H1 (cell line): ENCODE results near the gene NLRC3. TPM values are rescaled to one million over a fixed set of nuclear protein-coding genes. Genes with fewer than 3 reads are reported as not detected.

Experiments used
- CTCF ChIA-PET: fragments of 300-600 bp; sonication (Branson Sonifier 250); formaldehyde crosslinking; loops from one replicate; lab custom pipeline; 2021; ENCODE audit not compliant: partially characterized antibody; lab: Charles Lee
- POLR2A ChIA-PET: fragments of 300-600 bp; sonication (Branson Sonifier 250); formaldehyde crosslinking; loops from one replicate; lab custom pipeline; 2021; ENCODE audit warnings: inconsistent platforms; ENCODE audit not compliant: partially characterized antibody; lab: Charles Lee
- DNase-seq, 2 experiments: peaks; one replicate each; pipeline versions ENCODE4 v3.0.0 to v3.0.0-alpha.2; 2010 to 2022; ENCODE audit warnings: low spot score in 2 of 2, low read depth in 1 of 2, mixed read lengths in 1 of 2
- FAIRE-seq: peaks from 2 replicates; lab custom pipeline; 2011; peaks lifted over from hg19 to GRCh38; lab: Jason Lieb, UNC
- H2AFZ ChIP-seq: 2 replicates; pipeline ENCODE4 v1.8.1; 2012; ENCODE audit warnings: low read length, inconsistent platforms
- H2AK5ac ChIP-seq: 2 replicates; pipeline ENCODE4 v1.6.1; 2013; ENCODE audit warnings: low read depth, low read length
- H2BK120ac ChIP-seq: replicated peaks from 2 replicates; pipeline ENCODE3; 2013; ENCODE audit warnings: low read depth, low read length, inconsistent platforms
- H2BK12ac ChIP-seq: 2 replicates; pipeline ENCODE4 v1.6.1; 2013; ENCODE audit warnings: low read depth, low read length
- H2BK15ac ChIP-seq: 2 replicates; pipeline ENCODE4 v1.6.1; 2013; ENCODE audit warnings: low read length
- H2BK20ac ChIP-seq: 2 replicates; pipeline ENCODE4 v1.6.1; 2013; ENCODE audit warnings: low read length
- H2BK5ac ChIP-seq: 2 replicates; pipeline ENCODE4 v1.6.1; 2013; ENCODE audit warnings: low read depth, low read length
- H3K14ac ChIP-seq: 2 replicates; pipeline ENCODE4 v1.6.1; 2013; ENCODE audit warnings: inconsistent platforms; ENCODE audit not compliant: insufficient read length
- H3K18ac ChIP-seq: 2 replicates; pipeline ENCODE4 v1.6.1; 2013; ENCODE audit warnings: low read length; ENCODE audit errors: extremely low read depth
- H3K23ac ChIP-seq: 2 replicates; pipeline ENCODE4 v1.6.1; 2013; ENCODE audit warnings: inconsistent platforms; ENCODE audit not compliant: insufficient read length
- H3K23me2 ChIP-seq: 2 replicates; pipeline ENCODE4 v1.6.1; 2013; ENCODE audit warnings: low read depth, low read length
- H3K27ac ChIP-seq: 2 replicates; pipeline ENCODE4 v1.6.1; 2011; ENCODE audit warnings: low read depth, low read length, inconsistent platforms
- H3K27me3 ChIP-seq, 4 experiments: replicated peaks in 1 of 4; 1 replicate in 1 of 4; 2 replicates in 3 of 4; pipeline versions ENCODE4 v1.6.1 to v1.8.1; 2011 to 2013; ENCODE audit warnings: low read length in 3 of 4, mild to moderate bottlenecking in 3 of 4, inconsistent platforms in 2 of 4, mixed read lengths in 2 of 4, moderate library complexity in 1 of 4; ENCODE audit not compliant: control insufficient read depth in 3 of 4, insufficient read depth in 3 of 4; ENCODE audit errors: extremely low read depth in 1 of 4
- H3K36me3 ChIP-seq, 4 experiments: 2 replicates each; pipeline versions ENCODE4 v1.6.1 to v1.8.1; 2011 to 2013; ENCODE audit warnings: mild to moderate bottlenecking in 4 of 4, low read length in 3 of 4, moderate library complexity in 2 of 4, control low read depth in 1 of 4, inconsistent platforms in 1 of 4; ENCODE audit not compliant: insufficient read depth in 4 of 4, control insufficient read depth in 2 of 4
- H3K4ac ChIP-seq: replicated peaks from 2 replicates; pipeline ENCODE3; 2013; ENCODE audit warnings: low read length, low read depth, mixed read lengths, inconsistent platforms; ENCODE audit not compliant: insufficient read length
- H3K4me1 ChIP-seq, 4 experiments: replicated peaks in 1 of 4; 1 replicate in 1 of 4; 2 replicates in 3 of 4; pipeline versions ENCODE4 v1.6.1 to v1.8.1; 2011 to 2013; ENCODE audit warnings: low read length in 3 of 4, inconsistent platforms in 2 of 4, mixed read lengths in 1 of 4; ENCODE audit not compliant: insufficient read depth in 4 of 4, control insufficient read depth in 3 of 4
- H3K4me2 ChIP-seq, 2 experiments: 2 replicates each; pipeline versions ENCODE4 v1.6.1 to v1.8.1; 2011 to 2013; ENCODE audit warnings: low read depth in 2 of 2, low read length in 2 of 2, control low read depth in 1 of 2, inconsistent platforms in 1 of 2, mild to moderate bottlenecking in 1 of 2; ENCODE audit not compliant: insufficient read depth in 1 of 2
- H3K4me3 ChIP-seq, 4 experiments: fragments of 200-600, 300-600 bp in 1 of 4; sonication (generic), shearing (Covaris generic), sonication (Bioruptor Twin) in 1 of 4; 2 replicates each; pipeline versions ENCODE4 v1.5.1 to v1.8.1; 2011 to 2016; ENCODE audit warnings: low read length in 4 of 4, low read depth in 3 of 4, control low read depth in 2 of 4, inconsistent platforms in 2 of 4, mild to moderate bottlenecking in 2 of 4, mixed read lengths in 1 of 4, moderate library complexity in 1 of 4; ENCODE audit not compliant: insufficient read depth in 2 of 4; ENCODE audit errors: extremely low read depth in 1 of 4
- H3K56ac ChIP-seq: replicated peaks from 2 replicates; pipeline ENCODE3; 2013; ENCODE audit warnings: low read depth, mild to moderate bottlenecking, mixed read lengths, low read length, inconsistent platforms; ENCODE audit not compliant: insufficient read length
- H3K79me1 ChIP-seq: 2 replicates; pipeline ENCODE4 v1.6.1; 2013; ENCODE audit warnings: low read depth, low read length, control low read depth
- H3K79me2 ChIP-seq, 2 experiments: 2 replicates each; pipeline versions ENCODE4 v1.6.1 to v1.8.1; 2012 to 2013; ENCODE audit warnings: low read length in 2 of 2, mild to moderate bottlenecking in 2 of 2, inconsistent platforms in 1 of 2; ENCODE audit not compliant: insufficient read depth in 2 of 2, control insufficient read depth in 1 of 2
- H3K9ac ChIP-seq, 4 experiments: replicated peaks in 1 of 4; 1 replicate in 1 of 4; 2 replicates in 3 of 4; pipeline versions ENCODE4 v1.6.1 to v1.8.1; 2011 to 2013; ENCODE audit warnings: low read depth in 3 of 4, low read length in 3 of 4, control low read depth in 2 of 4, mild to moderate bottlenecking in 2 of 4, moderate library complexity in 2 of 4, inconsistent platforms in 1 of 4; ENCODE audit errors: extremely low read depth in 1 of 4
- H3K9me3 ChIP-seq, 2 experiments: 2 replicates each; pipeline versions ENCODE4 v1.6.1 to v1.8.1; 2012 to 2013; ENCODE audit warnings: mild to moderate bottlenecking in 2 of 2, moderate library complexity in 2 of 2, control low read depth in 1 of 2, inconsistent platforms in 1 of 2, low read depth in 1 of 2, low read length in 1 of 2, mixed read lengths in 1 of 2; ENCODE audit not compliant: insufficient read depth in 2 of 2
- H4K20me1 ChIP-seq, 2 experiments: replicated peaks in 1 of 2; 2 replicates each; pipeline versions ENCODE3 to v1.8.1; 2011 to 2013; ENCODE audit warnings: inconsistent platforms in 2 of 2, low read length in 2 of 2, mild to moderate bottlenecking in 1 of 2; ENCODE audit not compliant: insufficient read depth in 2 of 2, control insufficient read depth in 1 of 2
- H4K5ac ChIP-seq: 2 replicates; pipeline ENCODE4 v1.6.1; 2013; ENCODE audit warnings: low read length, low read depth, mixed read lengths, inconsistent platforms; ENCODE audit not compliant: insufficient read length
- H4K8ac ChIP-seq: 2 replicates; pipeline ENCODE4 v1.8.0; 2013; ENCODE audit warnings: mild to moderate bottlenecking, moderate library complexity, low read length, inconsistent platforms; ENCODE audit not compliant: insufficient read depth; ENCODE audit errors: extremely low read depth
- H4K91ac ChIP-seq: replicated peaks from 2 replicates; pipeline ENCODE3; 2013; ENCODE audit warnings: low read length, mixed read lengths, inconsistent platforms; ENCODE audit not compliant: insufficient read length
- WGBS, 2 experiments: shearing (Covaris generic) in 1 of 2; methylation state at CpG; one replicate each; pipeline versions ENCODE4 v1.1.6 to v1.1.7; 2013 to 2015; ENCODE audit warnings: low lambda C conversion rate in 2 of 2, mixed read lengths in 2 of 2, inconsistent platforms in 1 of 2, low coverage in 1 of 2, missing lambda C conversion rate in 1 of 2; ENCODE audit not compliant: insufficient replicate concordance in 2 of 2, insufficient coverage in 1 of 2, insufficient read length in 1 of 2; ENCODE audit errors: extremely low coverage in 1 of 2, missing lambda C conversion rate in 1 of 2; 5-methylcytosine and 5-hydroxymethylcytosine counted together
- polyA plus RNA-seq, 7 experiments: library from polyadenylated mRNA; depleted of rRNA in 3 of 7; stranded (reverse) in 5 of 7; unstranded in 2 of 7; fragments of >200 nt in 5 of 7; fragments of 200-250 nt in 2 of 7; gene quantifications; 1 replicate in 5 of 7; 2 replicates in 1 of 7; 4 replicates in 1 of 7; pipeline versions ENCODE4 v1.2.1 to v1.2.3, GENCODE V29; 2011 to 2013; ENCODE audit warnings: missing spikeins in 2 of 7, mixed read lengths in 2 of 7
- total RNA-seq: library from RNA; stranded (reverse); fragmentation: NEBNext Ultra II Directional; extraction: Animal tissue kit (Norgen Biotek cat#: 25700); gene quantifications from 2 replicates; pipeline ENCODE4 v1.2.1, GENCODE V29; 2021
- TF ChIP-seq, protein P1 (sequence below): IDR thresholded peaks from 2 replicates; pipeline ENCODE4 v1.6.1; 2012; ENCODE audit warnings: inconsistent platforms

The NLRC3 gene
- total and polyA plus RNA-seq, 2 of the 8 experiments (the other 6 are each of a cell fraction or from before 2014, with no cell fraction given) = 0.18 to 0.20 TPM

DNA sequence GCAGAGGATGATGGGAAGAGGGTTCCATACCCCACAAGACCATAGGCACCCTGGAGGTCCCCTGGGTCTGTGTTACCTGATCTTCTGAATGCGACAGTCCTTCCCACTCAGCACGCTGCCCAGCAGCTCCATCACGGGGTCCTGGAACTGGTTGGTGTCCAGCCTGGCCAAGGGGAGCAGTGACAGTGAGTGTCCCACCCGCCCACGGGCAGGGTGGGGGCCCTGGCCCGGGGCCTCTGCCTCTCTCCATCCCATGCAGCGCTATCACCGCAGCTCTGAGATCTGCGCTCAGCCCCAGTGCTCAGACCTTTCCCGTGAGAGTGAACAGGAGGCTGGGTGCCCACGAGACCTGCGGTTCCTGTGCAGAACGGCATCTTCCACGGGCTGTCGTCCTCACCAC lies 15.6 kb downstream of the NLRC3 start:
- H3K23me2 ChIP-seq = no peaks in the 10 kb centered on the region
- no peaks in the 10 kb centered on the region for H4K20me1 ChIP-seq
- 92% methylated on average over 15 of the region's 15 CpGs; no CpG with 5 or more reads in 1 of the 2 experiments for WGBS, 2 experiments
- no peak overlapping the region for H3K23ac ChIP-seq
- no peak overlapping the region for H3K14ac ChIP-seq
- H3K9me3 ChIP-seq = no peaks in the 10 kb centered on the region
- no peaks in the 10 kb centered on the region; a peak in 1 of 7 replicates for H3K27me3 ChIP-seq
- H2AFZ ChIP-seq = no peak overlapping the region
- H3K4me1 ChIP-seq = no peaks in the 10 kb centered on the region
- no peak overlapping the region for H3K18ac ChIP-seq
- no peak overlapping the region for H4K5ac ChIP-seq
- no peak overlapping the region for H3K4me2 ChIP-seq
- H3K79me1 ChIP-seq = no peaks in the 10 kb centered on the region
- H4K8ac ChIP-seq = no peak overlapping the region; the same call in 1 of the 2 replicates
- no peak overlapping the region for H2BK12ac ChIP-seq
- CTCF ChIA-PET = no interaction called here
- POLR2A ChIA-PET = interaction anchor here (1.5 kb wide), 1 partner anchor 19 kb away, joined by 3 read pairs; no protein-coding TSS in a partner anchor
- H3K27ac ChIP-seq = no peak overlapping the region
- no peak overlapping the region for H3K4me3 ChIP-seq
- no peak overlapping the region for H4K91ac ChIP-seq
- no peak overlapping the region for H2BK5ac ChIP-seq
- no peak overlapping the region for H2BK15ac ChIP-seq
- H2BK120ac ChIP-seq = no peak overlapping the region
- no peaks in the 10 kb centered on the region for H3K36me3 ChIP-seq
- DNase-seq (no peak), FAIRE-seq (no peak)
- no peak overlapping the region for H3K56ac ChIP-seq
- H3K79me2 ChIP-seq = no peaks in the 10 kb centered on the region
- no peak overlapping the region for H2BK20ac ChIP-seq
- no peak overlapping the region for H3K4ac ChIP-seq
- H2AK5ac ChIP-seq = no peak overlapping the region
- no peak overlapping the region for H3K9ac ChIP-seq
- TF ChIP-seq, protein P1, sequence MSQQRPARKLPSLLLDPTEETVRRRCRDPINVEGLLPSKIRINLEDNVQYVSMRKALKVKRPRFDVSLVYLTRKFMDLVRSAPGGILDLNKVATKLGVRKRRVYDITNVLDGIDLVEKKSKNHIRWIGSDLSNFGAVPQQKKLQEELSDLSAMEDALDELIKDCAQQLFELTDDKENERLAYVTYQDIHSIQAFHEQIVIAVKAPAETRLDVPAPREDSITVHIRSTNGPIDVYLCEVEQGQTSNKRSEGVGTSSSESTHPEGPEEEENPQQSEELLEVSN = no peak
